Aorta (tissue), 5 donors: Measurements from ENCODE around the gene JPH4. TPM values are rescaled to one million over a fixed set of nuclear protein-coding genes. Genes with fewer than 3 reads are reported as not detected.

Experiments
- ATAC-seq: fragments of 200-7000 bp; cut with Tn5 transposase; one replicate; pipeline ENCODE4 v1.9.1; 2022; ENCODE audit warnings: moderate library complexity; ENCODE audit not compliant: low FRiP score
- DNase-seq, 2 donors: peaks; one replicate each; pipeline ENCODE4 v3.0.0-alpha.2; 2020
- H3K27ac ChIP-seq, 2 donors: one replicate each; pipeline ENCODE4 v1.5.1; 2013; ENCODE audit warnings: low read length in 2 of 2, mild to moderate bottlenecking in 2 of 2, moderate library complexity in 2 of 2, control low read depth in 1 of 2, inconsistent platforms in 1 of 2, low read depth in 1 of 2
- H3K27me3 ChIP-seq, 2 donors: one replicate each; pipeline ENCODE4 v1.6.1; 2013; ENCODE audit warnings: control low read depth in 1 of 2, low read length in 1 of 2, mild to moderate bottlenecking in 1 of 2, moderate library complexity in 1 of 2; ENCODE audit not compliant: insufficient read depth in 2 of 2, control insufficient read depth in 1 of 2
- H3K36me3 ChIP-seq, 2 donors: one replicate each; pipeline ENCODE4 v1.6.1; 2013; ENCODE audit warnings: control low read depth in 1 of 2, low read length in 1 of 2, mild to moderate bottlenecking in 1 of 2; ENCODE audit not compliant: insufficient read depth in 2 of 2, control insufficient read depth in 1 of 2
- H3K4me1 ChIP-seq, 2 donors: one replicate each; pipeline ENCODE4 v1.6.1; 2013; ENCODE audit warnings: low read length in 2 of 2, control low read depth in 1 of 2, mild to moderate bottlenecking in 1 of 2, moderate library complexity in 1 of 2; ENCODE audit not compliant: insufficient read depth in 2 of 2, control insufficient read depth in 1 of 2
- H3K4me3 ChIP-seq, 2 donors: one replicate each; pipeline ENCODE4 v1.5.1; 2013; ENCODE audit warnings: low read length in 2 of 2, control low read depth in 1 of 2, mild to moderate bottlenecking in 1 of 2
- H3K9me3 ChIP-seq: one replicate; pipeline ENCODE4 v1.6.1; 2013; ENCODE audit warnings: mild to moderate bottlenecking, low read length; ENCODE audit not compliant: control insufficient read depth
- WGBS, 2 donors: extraction: QIAGEN DNeasy Blood & Tissue Kit; methylation state at CpG; one replicate each; pipeline ENCODE4 v1.1.7; 2013; 5-methylcytosine and 5-hydroxymethylcytosine counted together
- intact Hi-C, 2 donors: fragments of 100-400 bp; cut with DNase I; formaldehyde crosslinking; loops; one replicate each; pipeline versions ENCODE4 v1.14.2 to v1.15.0; 2022
- polyA plus RNA-seq, 2 donors: library from polyadenylated mRNA; stranded (reverse); fragments of 200-250 nt; gene quantifications; one replicate each; pipeline ENCODE4 v1.2.3, GENCODE V29; 2013
- total RNA-seq, 2 donors: library from RNA; stranded (reverse); fragmentation: NEBNext Ultra II Directional; extraction: Animal tissue kit (Norgen Biotek cat#: 25700); gene quantifications; one replicate each; pipeline ENCODE4 v1.2.1, GENCODE V29; 2021
- donor health status: healthy with polysubstance abuse.
- donor health status: Bipolar disorder and iron deficiency.
- donor health status: DM: no; HTN: no; CAD: no.
- donor health status: DM: no; HTN: no; CAD: no.
- donor health status: DM: yes; HTN: yes; CAD: no.

JPH4 gene
- total and polyA plus RNA-seq, 4 donors: 0.23 to 1.7 (median 1.5) TPM; not detected in 1

- intact Hi-C loops: no loop called here
- WGBS, 2 donors: 93 to 94% methylated on average over 14 of the region's 14 CpGs
- no peak overlapping the region for H3K4me3 ChIP-seq
These were observed 53.6 kb downstream of the JPH4 start for GRCh38 chr14:23524954-23525353.

GRCh38 chr14:23523229-23524016, 55.2 kb downstream of the JPH4 start:
- 88 to 92% methylated on average over 16 of the region's 16 CpGs for WGBS, 2 donors
- Histone ChIP-seq H3K27me3 (no peaks in the 10 kb centered on the region), H3K4me3 (no peak overlapping the region), H3K27ac (no peak overlapping the region), H3K36me3 (no peaks in the 10 kb centered on the region), H3K4me1 (no peaks in the 10 kb centered on the region), H3K9me3 (no peaks in the 10 kb centered on the region)
- intact Hi-C loops: no loop called here
- no peak for DNase-seq
- ATAC-seq: no peak

More at GRCh38 chr14:23524954-23525353, 53.6 kb downstream of the JPH4 start:
- H3K4me1 ChIP-seq: no peaks in the 10 kb centered on the region
- ATAC-seq (no peak), DNase-seq (no peak)
- H3K36me3 ChIP-seq: no peaks in the 10 kb centered on the region
- H3K27ac ChIP-seq: no peak overlapping the region
- H3K9me3 ChIP-seq: no peaks in the 10 kb centered on the region
- H3K27me3 ChIP-seq: no peaks in the 10 kb centered on the region

- H3K27me3 ChIP-seq: no peaks in the 10 kb centered on the region
- H3K4me3 ChIP-seq: no peak overlapping the region
- 86 to 90% methylated on average over 9 of the region's 9 CpGs for WGBS, 2 donors
- H3K27ac ChIP-seq: no peak overlapping the region
- H3K9me3 ChIP-seq: no peaks in the 10 kb centered on the region
- DNase-seq (no peak), ATAC-seq (no peak)
- no peaks in the 10 kb centered on the region for H3K4me1 ChIP-seq
- no peaks in the 10 kb centered on the region for H3K36me3 ChIP-seq
- intact Hi-C loops: no loop called here
These were observed 55.9 kb downstream of the JPH4 start for GRCh38 chr14:23522643-23523198.

- ATAC-seq: no peak
- no peaks in the 10 kb centered on the region for H3K36me3 ChIP-seq
These were observed 56.6 kb downstream of the JPH4 start for GRCh38 chr14:23521785-23522640.

GRCh38 chr14:23520899-23521533, 57.6 kb downstream of the JPH4 start:
- Histone ChIP-seq H3K4me1 (no peaks in the 10 kb centered on the region), H3K27me3 (no peaks in the 10 kb centered on the region), H3K36me3 (no peaks in the 10 kb centered on the region), H3K27ac (no peak overlapping the region), H3K9me3 (no peaks in the 10 kb centered on the region), H3K4me3 (no peak overlapping the region)
- DNase-seq (no peak), ATAC-seq (no peak)
- intact Hi-C loops: no loop called here
- WGBS, 2 donors: 73 to 77% methylated on average over 14 of the region's 14 CpGs

More at GRCh38 chr14:23521785-23522640, 56.6 kb downstream of the JPH4 start:
- no peak for DNase-seq
- no peak overlapping the region for H3K4me3 ChIP-seq
- H3K4me1 ChIP-seq: no peaks in the 10 kb centered on the region
- H3K9me3 ChIP-seq: no peaks in the 10 kb centered on the region
- 88 to 89% methylated on average over 20 of the region's 20 CpGs for WGBS, 2 donors
- no peak overlapping the region for H3K27ac ChIP-seq
- no peaks in the 10 kb centered on the region for H3K27me3 ChIP-seq
- intact Hi-C loops: no loop called here

- intact Hi-C loops: no loop called here
- H3K27ac ChIP-seq: no peak overlapping the region
- DNase-seq: no peak
- no peaks in the 10 kb centered on the region for H3K27me3 ChIP-seq
- WGBS, 2 donors: 64 to 71% methylated on average over 4 of the region's 4 CpGs
- ATAC-seq: no peak
- H3K4me3 ChIP-seq: no peak overlapping the region
- no peaks in the 10 kb centered on the region for H3K9me3 ChIP-seq
- H3K4me1 ChIP-seq: no peaks in the 10 kb centered on the region
- H3K36me3 ChIP-seq: no peaks in the 10 kb centered on the region
These were observed 59.9 kb downstream of the JPH4 start for GRCh38 chr14:23518709-23519108.

Other genes with a start within 250 kb of the JPH4 start
- gene SLC22A17, start 225.9 kb downstream of the JPH4 start, total RNA-seq: 10 to 100 TPM; 25.8 to 47.8 TPM
- 10 to 100 TPM in 1 of 2 donors, 1 to 10 TPM in 1; 7.5 to 85.8 TPM for gene SLC22A17, start 225.9 kb downstream of the JPH4 start, polyA plus RNA-seq
- 10 to 100 TPM; 19.7 to 24.5 TPM for gene EFS, start 213.6 kb downstream of the JPH4 start, total RNA-seq
- 10 to 100 TPM in 1 of 2 donors, 1 to 10 TPM in 1; 5.5 to 36.7 TPM for gene EFS, start 213.6 kb downstream of the JPH4 start, polyA plus RNA-seq
- not detected for gene IL25, start 206.0 kb downstream of the JPH4 start, total RNA-seq
- not detected for gene IL25, start 206.0 kb downstream of the JPH4 start, polyA plus RNA-seq
- gene CMTM5, start 201.7 kb downstream of the JPH4 start, total RNA-seq: 1 to 10 TPM in 1 of 2 donors, not detected in 1; 4.1 TPM
- gene CMTM5, start 201.7 kb downstream of the JPH4 start, polyA plus RNA-seq: 1 to 10 TPM in 1 of 2 donors, under 1 TPM in 1; 0.50 to 1.5 TPM
- gene MYH6, start 170.5 kb downstream of the JPH4 start, total RNA-seq: not detected
- gene MYH6, start 170.5 kb downstream of the JPH4 start, polyA plus RNA-seq: 10 to 100 TPM in 1 of 2 donors, under 1 TPM in 1; 0.67 to 11.5 TPM
- gene MYH7, start 143.1 kb downstream of the JPH4 start, total RNA-seq: not detected
- gene MYH7, start 143.1 kb downstream of the JPH4 start, polyA plus RNA-seq: 1 to 10 TPM in 1 of 2 donors, under 1 TPM in 1; 0.33 to 1.6 TPM
- 10 to 100 TPM; 30.8 to 34.5 TPM for gene NGDN, start 109.1 kb downstream of the JPH4 start, total RNA-seq
- gene NGDN, start 109.1 kb downstream of the JPH4 start, polyA plus RNA-seq: 10 to 100 TPM; 36.6 to 41.7 TPM
- 1 to 10 TPM; 1.5 to 4.0 TPM for gene ZFHX2, start 27.0 kb downstream of the JPH4 start, total RNA-seq
- gene ZFHX2, start 27.0 kb downstream of the JPH4 start, polyA plus RNA-seq: 1 to 10 TPM in 1 of 2 donors, under 1 TPM in 1; 0.13 to 2.1 TPM
- 10 to 100 TPM; 13.0 to 13.7 TPM for gene THTPA, start 22.5 kb downstream of the JPH4 start, total RNA-seq
- 10 to 100 TPM; 14.0 to 24.0 TPM for gene THTPA, start 22.5 kb downstream of the JPH4 start, polyA plus RNA-seq
- gene AP1G2, start 11.0 kb downstream of the JPH4 start, total RNA-seq: 10 to 100 TPM; 36.9 to 78.6 TPM
- 10 to 100 TPM; 17.5 to 75.7 TPM for gene AP1G2, start 11.0 kb downstream of the JPH4 start, polyA plus RNA-seq
- not detected for gene DHRS2, start 57.6 kb upstream of the JPH4 start, total RNA-seq
- under 1 TPM in 1 of 2 donors, not detected in 1; 0.18 TPM for gene DHRS2, start 57.6 kb upstream of the JPH4 start, polyA plus RNA-seq